GM19351 (cell line): Measurements from ENCODE around the gene CT45A10.
"Not testable (repeated sequence)": the region's sequence is repeated elsewhere in the genome, so short reads cannot be mapped to it uniquely, and the experiment has no call there.

ENCODE experiments used
- ATAC-seq: cut with Tn5 transposase; IDR thresholded peaks from one replicate; pipeline ENCODE4 v1.9.1; 2021; ENCODE audit warnings: mild to moderate bottlenecking, moderate library complexity; ENCODE audit not compliant: unreplicated experiment

Gene CT45A10, protein sequence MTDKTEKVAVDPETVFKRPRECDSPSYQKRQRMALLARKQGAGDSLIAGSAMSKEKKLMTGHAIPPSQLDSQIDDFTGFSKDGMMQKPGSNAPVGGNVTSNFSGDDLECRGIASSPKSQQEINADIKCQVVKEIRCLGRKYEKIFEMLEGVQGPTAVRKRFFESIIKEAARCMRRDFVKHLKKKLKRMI

DNA sequence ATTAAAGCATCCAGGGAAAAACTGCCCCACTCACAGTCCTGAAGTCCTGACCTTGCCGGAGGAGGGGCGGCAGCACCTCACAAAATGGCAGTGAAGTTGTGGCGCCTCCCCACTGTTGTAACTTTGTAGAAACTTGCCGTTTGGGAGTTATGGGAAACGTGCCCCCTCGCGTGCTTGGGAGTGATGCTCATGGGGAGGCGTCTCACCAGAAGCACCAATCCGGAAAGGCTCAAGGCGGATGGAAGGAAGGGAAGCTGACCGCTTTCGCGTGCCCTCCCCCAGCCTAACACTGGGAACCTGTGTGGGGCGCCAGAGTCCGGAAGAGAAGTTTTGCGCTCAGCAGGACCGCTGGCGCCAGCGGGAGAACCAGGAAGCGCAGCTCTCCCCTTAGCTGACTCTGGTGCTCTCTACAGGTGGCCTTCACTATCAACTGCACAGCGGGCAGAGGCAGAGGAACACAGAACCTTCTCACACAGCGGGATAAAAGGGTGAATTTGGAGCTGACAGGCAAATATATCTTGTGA lies at the start of gene CT45A10, which contains the start of gene SAGE1:
Gene CT45A10, minus strand, starts transcription at position 151 of the 524 bp plus-strand sequence. CDS start 8,100 bp downstream, outside the sequence.
Gene SAGE1, plus strand, starts transcription at position 423 of the 524 bp plus-strand sequence. CDS start 2,527 bp downstream, outside the sequence.
- no peak for ATAC-seq

DNA sequence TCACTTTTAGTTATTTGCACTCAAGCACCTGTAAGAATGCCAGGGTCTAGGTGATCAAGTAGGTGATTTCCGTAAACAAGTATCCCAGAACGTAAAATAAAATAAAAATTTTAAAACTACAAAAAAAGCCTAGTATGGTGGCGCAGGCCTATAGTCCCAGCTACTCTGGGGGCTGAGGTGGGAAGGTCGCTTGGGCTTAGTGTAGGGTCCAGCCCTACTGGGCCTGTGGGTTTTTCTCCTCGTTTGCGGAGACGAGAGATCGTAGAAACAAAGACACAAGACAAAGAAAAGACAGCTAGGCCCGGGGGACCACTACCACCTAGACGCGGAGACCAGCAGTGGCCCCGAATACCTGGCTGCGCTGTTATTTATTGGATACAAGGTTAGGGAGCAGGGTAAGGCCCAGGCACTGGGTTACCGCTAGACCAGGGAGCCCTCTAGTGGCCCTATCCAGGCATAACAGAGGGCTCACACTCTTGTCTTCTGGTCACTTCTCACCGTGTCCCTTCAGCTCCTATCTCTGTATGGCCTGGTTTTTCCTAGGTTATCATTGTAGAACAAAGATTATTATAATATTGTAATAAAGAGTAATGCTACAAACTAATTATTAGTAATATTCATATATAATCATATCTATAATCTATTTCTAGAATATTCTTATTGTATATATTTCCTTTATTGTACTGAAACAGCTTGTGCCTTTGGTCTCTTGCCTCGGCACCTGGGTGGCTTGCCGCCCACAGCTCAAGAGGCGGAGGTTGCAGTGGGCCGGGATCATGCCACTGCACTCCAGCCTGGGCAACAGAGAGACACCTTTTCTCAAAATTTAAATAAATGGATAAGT lies 38.6 kb upstream of the CT45A10 start:
- ATAC-seq: peak; percentile 76

DNA sequence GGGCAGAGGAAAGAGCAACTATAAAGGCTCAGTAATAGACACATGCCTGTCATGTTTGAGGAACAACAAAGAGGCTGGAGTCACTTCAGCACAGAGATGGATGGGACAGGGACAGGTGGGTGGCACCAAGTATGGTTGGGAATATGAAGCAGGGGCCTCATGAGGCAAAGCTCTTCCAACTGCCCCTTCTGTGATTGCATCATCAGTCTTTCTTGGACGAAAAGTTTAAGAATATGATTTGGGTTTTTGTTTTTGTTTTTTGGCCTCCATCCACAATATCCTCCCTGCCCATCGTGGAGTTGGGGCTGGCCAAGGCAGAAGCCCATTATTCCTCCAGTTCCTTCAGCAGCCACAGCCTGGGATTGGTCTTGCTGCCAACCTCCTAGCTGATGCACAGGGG lies 34.7 kb upstream of the CT45A10 start:
- no peak for ATAC-seq

DNA sequence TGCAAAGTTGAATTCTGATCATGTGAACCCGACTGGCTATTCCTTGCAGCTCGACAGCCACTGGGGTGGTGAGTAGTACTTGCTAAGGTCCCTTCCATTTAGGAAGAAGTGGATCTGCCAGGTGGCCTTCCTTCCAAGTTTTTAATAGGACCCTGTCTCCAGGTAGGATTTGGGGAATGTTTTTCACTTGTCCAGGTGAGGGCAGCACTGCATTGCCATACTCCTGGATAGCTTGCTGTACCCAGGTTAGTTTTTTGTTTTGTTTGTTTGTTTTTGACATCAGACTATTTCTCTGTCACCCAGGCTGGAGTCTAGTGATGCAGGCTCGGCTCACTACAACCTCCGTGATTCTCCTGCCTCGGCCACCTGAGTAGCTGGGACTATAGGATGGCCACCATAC lies 30.1 kb upstream of the CT45A10 start:
- no peak for ATAC-seq

DNA sequence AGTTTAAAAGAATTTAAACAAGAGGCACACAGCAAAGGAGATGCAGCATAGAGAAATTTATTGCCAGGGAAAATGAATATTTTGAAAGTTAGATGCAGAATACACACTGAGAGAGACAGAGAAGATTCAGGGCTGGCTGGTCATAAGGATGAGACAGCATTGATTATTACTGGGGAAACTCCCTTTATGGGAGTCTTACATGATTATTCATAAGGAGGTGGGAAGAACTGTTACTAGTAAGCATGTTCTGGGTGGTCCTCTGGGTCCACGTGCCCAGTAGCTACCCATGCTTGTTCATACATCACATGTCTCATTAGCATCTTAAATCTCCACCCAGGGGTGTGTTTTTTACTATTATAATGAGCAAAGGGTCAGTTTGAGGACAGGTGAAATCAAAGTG lies 27.3 kb upstream of the CT45A10 start:
- ATAC-seq: not testable (repeated sequence)

DNA sequence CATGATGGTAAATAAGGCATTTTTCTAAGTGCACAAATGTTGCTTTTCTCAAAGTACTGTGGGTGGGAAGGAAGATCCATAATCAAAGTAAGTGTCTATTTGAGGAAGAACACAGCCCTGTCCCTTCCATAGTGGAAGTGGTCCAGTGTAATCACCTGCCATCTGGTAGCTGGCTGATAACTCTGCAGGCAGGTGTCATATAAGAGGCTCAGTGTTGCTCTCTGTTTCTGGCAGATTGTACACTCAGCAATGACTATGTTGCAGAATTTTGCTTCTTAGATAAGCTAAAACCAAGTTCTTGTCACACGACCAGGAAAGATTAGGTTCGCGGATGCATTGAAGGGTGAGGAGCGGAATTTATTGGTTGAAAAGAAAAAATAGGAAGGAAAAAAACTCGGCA lies 21.2 kb upstream of the CT45A10 start:
- ATAC-seq: no peak

DNA sequence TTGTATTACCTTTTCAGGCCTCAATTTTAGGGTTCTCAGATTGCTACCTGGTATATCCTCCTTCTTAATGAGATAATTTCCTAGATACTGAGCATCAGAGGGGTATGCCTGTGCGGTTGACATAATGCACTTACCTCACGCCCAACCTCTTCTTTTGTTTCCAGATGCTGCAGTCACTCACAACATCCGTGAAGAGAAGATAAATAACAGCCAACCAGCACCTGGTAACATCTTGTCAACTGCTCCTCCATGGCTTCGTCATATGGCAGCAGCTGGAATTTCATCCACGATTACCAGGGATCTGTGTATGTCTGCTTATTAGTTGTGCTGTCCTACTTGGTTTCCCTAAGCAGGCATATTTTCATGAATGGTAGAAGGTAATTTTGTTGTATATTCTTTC lies 17.0 kb upstream of the CT45A10 start:
- ATAC-seq: no peak

DNA sequence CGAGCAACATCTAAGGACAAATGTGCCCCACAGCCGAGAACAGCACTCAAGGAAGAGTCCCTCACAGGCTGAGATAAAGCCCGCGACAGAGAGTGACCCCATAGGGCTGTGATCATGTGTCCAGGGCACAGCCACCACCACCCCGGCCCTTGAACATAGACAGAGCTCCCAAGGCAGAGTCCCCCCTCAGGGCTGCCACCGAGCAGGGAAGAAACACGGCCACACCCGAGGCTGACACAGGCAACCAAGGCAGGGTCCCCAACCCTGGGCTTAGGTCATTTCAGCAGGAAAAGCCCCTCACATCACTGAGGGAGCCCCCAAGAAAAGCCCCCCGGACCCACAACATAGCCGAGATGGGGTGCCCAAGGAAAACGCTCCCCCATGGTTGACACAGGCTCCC lies 463 bp downstream of the CT45A10 start:
- ATAC-seq: no peak

DNA sequence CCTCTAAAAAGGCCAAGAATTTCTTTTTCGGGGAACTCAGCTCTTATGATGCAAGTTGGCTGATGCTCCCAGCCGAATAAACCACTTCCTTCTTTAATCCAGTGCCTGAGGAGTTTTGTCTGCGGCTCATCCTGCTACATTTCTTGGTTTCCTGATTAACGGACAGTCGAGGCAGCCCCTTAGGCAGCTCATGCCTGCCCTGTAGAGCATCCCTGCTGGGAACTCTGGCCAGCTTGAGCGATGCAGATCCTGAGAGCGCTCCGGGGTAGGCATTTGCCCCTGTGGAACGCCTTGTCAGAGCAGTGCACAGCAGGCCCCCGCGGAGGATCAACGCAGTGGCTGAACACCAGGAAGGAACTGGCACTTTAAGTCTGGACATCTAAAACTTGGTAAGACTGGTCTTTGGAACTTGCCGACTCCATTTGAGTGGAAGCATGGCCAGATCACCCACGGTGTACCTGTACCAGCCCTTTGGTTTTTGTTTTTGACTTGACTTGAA lies 3.1 kb downstream of the CT45A10 start:
- ATAC-seq: no peak

DNA sequence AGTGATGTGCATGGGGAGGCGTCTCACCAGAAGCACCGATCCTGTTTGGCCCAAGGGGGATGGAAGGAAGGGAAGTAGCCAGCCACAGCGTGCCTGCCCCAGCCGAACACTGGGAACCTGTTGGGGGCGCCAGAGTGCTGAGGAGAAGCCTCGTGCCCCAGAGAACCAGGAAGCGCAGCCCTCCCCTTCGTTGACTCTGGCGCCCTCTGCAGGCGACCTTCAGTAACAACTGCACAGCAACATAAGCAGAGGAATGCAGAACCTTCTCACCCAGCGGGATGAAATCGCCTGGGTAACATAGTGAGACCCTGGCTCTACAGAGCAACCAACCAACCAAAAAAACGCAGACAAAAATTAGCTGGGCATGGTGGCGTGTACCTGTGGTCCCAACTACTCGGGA lies 4.3 kb downstream of the CT45A10 start:
- not testable (repeated sequence) for ATAC-seq

DNA sequence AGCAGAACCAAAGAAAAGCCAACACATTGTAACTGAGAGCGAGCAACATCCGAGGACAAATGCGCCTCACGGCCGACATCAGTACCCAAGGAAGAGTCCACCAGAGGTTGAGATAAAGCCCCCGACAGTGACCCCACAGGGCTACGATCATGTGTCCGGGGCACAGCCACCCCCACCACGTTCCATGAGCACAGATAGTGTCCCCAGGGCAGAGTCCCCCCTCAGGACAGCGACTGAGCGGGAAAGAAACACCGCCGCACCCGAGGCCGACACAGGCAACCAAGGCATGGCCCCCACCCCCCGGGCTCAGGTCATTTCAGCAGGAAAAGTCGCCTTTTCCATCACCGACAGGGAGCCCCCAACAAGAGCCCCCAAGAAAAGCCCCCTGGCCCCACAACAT lies 5.0 kb downstream of the CT45A10 start:
- not testable (repeated sequence) for ATAC-seq

DNA sequence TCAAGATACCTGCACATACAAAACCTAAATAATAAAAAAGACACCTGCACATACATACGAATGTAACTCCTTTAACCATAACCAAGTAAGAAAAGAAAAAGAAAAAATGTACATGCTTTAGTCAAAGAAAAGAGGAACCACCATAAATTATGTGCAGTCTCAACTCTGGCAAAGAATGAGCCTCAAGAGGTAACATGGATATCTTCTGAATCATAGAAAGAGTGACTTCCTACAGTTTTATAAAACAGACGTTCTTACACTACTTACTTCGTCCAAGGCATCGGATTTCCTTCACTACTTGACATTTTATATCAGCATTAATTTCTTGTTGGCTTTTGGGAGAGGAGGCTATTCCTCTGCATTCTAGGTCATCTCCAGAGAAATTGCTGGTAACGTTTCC lies 10.5 kb downstream of the CT45A10 start:
- not testable (repeated sequence) for ATAC-seq

DNA sequence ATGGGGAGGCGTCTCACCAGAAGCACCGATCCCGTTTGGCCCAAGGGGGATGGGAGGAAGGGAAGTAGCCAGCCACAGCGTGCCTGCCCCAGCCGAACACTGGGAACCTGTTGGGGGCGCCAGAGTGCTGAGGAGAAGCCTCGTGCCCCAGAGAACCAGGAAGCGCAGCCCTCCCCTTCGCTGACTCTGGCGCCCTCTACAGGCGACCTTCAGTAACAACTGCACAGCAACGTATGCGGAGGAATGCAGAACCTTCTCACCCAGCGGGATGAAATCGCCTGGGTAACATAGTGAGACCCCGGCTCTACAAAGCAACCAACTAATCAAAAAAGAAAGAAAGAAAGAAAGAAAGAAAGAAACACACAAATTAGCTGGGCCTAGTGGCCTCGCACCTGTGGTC lies 21.5 kb downstream of the CT45A10 start, which contains the start of gene CT45A9:
Gene CT45A9, minus strand, starts transcription at position 101 of the 400 bp plus-strand sequence. CDS start 3,751 bp downstream, outside the sequence.
- ATAC-seq: not testable (repeated sequence)

DNA sequence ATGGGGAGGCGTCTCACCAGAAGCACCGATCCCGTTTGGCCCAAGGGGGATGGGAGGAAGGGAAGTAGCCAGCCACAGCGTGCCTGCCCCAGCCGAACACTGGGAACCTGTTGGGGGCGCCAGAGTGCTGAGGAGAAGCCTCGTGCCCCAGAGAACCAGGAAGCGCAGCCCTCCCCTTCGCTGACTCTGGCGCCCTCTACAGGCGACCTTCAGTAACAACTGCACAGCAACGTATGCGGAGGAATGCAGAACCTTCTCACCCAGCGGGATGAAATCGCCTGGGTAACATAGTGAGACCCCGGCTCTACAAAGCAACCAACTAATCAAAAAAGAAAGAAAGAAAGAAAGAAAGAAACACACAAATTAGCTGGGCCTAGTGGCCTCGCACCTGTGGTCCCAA lies 38.8 kb downstream of the CT45A10 start, which contains the start of gene CT45A8:
Gene CT45A8, minus strand, starts transcription at position 101 of the 400 bp plus-strand sequence. CDS start 3,755 bp downstream, outside the sequence.
- not testable (repeated sequence) for ATAC-seq

DNA sequence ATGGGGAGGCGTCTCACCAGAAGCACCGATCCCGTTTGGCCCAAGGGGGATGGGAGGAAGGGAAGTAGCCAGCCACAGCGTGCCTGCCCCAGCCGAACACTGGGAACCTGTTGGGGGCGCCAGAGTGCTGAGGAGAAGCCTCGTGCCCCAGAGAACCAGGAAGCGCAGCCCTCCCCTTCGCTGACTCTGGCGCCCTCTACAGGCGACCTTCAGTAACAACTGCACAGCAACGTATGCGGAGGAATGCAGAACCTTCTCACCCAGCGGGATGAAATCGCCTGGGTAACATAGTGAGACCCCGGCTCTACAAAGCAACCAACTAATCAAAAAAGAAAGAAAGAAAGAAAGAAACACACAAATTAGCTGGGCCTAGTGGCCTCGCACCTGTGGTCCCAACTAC lies 56.1 kb downstream of the CT45A10 start, which contains the start of gene CT45A7:
Gene CT45A7, minus strand, starts transcription at position 101 of the 400 bp plus-strand sequence. CDS start 3,747 bp downstream, outside the sequence.
- ATAC-seq: not testable (repeated sequence)
